Epithelial cell of proximal tubule (primary cell): ENCODE data around the gene SCN9A. TPM values are rescaled to one million over a fixed set of nuclear protein-coding genes. Genes with fewer than 3 reads are reported as not detected.
A peak's percentile ranks its signal among the peaks of the same experiment; 100 is the strongest.

Experiments used
- DNase-seq: peaks from one replicate; pipeline ENCODE4 v3.0.0-alpha.2; 2011; ENCODE audit warnings: low read depth
- H3K4me3 ChIP-seq: 2 replicates; pipeline ENCODE4 v1.5.1; 2011; ENCODE audit warnings: low read depth, mild to moderate bottlenecking, low read length
- total RNA-seq: library from RNA; depleted of rRNA; stranded (reverse); fragments of >200 nt; gene quantifications from 2 replicates; pipeline ENCODE4 v1.2.3, GENCODE V29; 2015
- TF ChIP-seq, protein P1 (sequence below): conservative IDR thresholded peaks from 2 replicates; pipeline ENCODE4 v1.5.1; 2012; ENCODE audit warnings: low read depth, mild to moderate bottlenecking, low read length

Gene SCN9A
- total RNA-seq, 1 donor from 2014 or later: 2.1 TPM

DNA sequence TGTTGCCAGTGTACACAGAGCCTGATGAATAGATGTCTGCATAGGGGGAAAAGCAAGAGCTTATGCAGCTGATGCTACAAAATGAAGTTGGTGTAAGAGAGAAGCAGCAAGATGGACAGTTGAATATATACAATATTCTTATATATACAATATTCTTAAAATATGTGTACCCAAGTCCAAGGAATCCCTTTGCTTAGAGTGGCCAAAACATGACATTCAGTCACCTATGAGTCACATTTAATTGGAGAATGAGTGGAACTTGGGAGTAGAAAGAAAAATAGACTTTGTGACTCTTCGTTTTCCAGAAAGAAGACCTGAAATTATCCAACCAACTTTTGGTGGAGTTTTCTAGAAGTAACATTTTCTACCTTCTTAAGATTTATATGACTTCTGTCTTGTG, 81.8 kb downstream of the SCN9A start:
- TF ChIP-seq, protein P1, sequence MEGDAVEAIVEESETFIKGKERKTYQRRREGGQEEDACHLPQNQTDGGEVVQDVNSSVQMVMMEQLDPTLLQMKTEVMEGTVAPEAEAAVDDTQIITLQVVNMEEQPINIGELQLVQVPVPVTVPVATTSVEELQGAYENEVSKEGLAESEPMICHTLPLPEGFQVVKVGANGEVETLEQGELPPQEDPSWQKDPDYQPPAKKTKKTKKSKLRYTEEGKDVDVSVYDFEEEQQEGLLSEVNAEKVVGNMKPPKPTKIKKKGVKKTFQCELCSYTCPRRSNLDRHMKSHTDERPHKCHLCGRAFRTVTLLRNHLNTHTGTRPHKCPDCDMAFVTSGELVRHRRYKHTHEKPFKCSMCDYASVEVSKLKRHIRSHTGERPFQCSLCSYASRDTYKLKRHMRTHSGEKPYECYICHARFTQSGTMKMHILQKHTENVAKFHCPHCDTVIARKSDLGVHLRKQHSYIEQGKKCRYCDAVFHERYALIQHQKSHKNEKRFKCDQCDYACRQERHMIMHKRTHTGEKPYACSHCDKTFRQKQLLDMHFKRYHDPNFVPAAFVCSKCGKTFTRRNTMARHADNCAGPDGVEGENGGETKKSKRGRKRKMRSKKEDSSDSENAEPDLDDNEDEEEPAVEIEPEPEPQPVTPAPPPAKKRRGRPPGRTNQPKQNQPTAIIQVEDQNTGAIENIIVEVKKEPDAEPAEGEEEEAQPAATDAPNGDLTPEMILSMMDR: no peak
- no peak overlapping the region for H3K4me3 ChIP-seq
- no peak for DNase-seq

DNA sequence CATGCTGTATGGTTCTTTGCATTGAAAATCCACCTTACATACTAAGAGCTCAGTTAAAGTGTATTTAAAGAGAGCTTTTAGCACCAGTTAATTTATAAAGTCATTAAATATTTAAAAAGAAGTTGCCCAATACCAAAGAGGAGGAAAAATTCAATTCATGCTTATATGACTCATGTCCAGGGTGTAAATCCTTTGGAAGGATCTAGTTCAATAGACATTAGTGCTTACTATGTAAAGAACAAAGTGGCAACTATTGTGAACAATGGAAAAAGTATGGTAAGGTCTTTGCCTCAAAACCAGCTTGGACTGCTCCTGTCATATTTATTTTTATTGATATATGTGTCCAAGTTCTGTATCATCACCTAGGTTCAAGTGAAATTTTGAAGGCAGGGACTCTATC, 90.5 kb downstream of the SCN9A start:
- peak; percentile 12 for DNase-seq
- TF ChIP-seq, protein P1: no peak
- no peak overlapping the region for H3K4me3 ChIP-seq

DNA sequence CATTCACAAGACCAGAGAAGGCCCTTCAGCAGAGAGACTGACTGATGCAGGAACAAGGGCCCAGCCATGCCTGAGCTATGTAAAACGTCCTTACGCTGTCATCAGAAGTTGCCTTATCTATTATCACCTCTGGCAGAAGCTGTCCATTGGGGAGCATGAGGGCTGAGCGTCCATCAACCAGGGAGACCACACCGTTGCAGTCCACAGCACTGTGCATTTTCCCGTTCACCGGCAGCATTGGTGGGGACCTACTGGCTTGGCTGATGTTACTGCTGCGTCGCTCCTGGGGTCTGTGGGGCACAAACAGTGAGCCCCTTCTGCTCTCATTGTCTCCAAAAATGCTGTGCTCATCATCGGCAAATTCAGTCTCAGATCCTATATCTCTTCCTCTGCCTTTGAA, 91.4 kb downstream of the SCN9A start:
- TF ChIP-seq, protein P1: no peak
- DNase-seq: no peak
- H3K4me3 ChIP-seq: no peak overlapping the region

DNA sequence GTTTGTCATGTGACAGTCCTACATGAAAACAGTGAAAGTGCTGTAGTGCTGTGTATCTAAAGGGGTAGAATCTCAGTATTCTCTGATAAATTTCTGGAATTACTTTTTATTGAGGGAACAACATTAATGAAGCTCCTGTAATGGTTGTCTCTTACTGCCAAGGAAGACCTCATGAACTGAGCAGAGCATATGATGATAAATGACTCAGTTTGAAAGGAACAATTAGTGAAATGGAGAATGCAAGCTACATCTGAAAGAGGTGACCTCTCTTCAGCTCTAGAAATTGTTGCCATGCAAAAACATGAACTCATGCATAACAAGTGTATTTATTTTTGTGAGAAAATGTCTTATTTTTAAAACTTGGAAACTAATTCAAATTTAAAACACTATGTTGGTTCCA, 93.6 kb downstream of the SCN9A start:
- no peak overlapping the region for H3K4me3 ChIP-seq
- no peak for DNase-seq
- TF ChIP-seq, protein P1: no peak

DNA sequence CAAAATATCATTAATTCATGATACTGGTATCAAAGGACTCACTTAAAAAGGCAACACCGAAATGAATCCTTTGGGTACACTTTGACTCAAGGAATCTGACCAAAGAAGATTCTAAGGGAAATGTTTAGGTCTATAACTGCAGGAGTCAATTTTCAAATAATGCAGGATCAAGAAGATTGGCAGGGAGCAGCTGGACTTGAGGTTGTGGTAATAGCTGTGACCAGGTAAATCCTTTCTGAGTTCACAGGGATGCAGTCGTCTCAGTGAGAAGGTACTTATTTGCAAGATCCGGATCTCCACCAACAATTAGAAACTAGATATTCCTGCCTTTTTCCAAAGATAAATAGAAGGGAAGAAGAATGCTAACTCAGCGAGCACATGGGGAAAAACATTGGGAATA, 96.9 kb downstream of the SCN9A start:
- H3K4me3 ChIP-seq: no peak overlapping the region
- TF ChIP-seq, protein P1: no peak
- DNase-seq: no peak

DNA sequence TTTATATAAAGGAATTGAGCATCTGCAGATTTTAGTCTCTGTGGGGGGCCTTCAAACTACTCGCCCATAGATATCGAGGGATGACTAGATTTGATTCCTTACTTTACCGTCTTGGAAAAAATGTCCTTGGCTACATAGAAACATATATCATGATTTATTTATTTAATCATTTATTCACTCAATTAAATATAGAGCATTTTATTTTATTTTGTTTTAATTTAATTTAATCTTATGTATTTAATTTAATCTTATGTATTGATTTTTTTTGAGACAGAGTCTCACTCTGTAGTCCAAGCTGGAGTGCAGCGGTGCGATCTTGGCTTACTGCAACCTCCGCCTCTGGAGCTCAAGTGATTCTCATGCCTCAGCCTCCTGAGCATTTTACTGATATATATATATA, 105.4 kb downstream of the SCN9A start:
- no peak for DNase-seq
- TF ChIP-seq, protein P1: no peak
- no peak overlapping the region for H3K4me3 ChIP-seq

DNA sequence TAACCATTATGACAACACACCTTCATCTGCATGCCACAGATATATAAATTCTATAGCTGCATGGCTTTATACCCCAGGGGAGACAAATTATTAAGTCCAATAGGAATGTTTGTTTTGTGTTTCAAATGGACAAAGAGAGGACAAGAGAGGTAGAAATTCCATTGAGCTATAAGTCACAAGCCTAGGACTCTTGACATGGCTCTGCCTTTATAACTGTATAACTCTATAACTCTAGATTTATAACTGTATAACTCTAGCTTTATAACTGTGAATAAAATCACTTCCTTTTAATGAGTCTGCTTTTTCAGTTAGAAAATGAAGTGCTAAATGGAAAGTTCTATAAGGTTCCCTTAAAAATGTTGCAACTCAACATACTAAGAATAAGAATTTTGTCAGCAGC, 106.4 kb downstream of the SCN9A start:
- H3K4me3 ChIP-seq: no peak overlapping the region
- no peak for DNase-seq
- TF ChIP-seq, protein P1: no peak
